Erythroblast (primary cell): ENCODE data around the gene WNT3.

Source experiments
- GATA1 ChIP-seq: IDR thresholded peaks from 2 replicates; pipeline ENCODE4 v1.6.1; 2011; ENCODE audit warnings: low read depth, mild to moderate bottlenecking, control low read depth, low read length, moderate library complexity
- POLR2A ChIP-seq: IDR thresholded peaks from 2 replicates; pipeline ENCODE4 v1.6.1; 2011; ENCODE audit warnings: mild to moderate bottlenecking, low read length

GRCh38 chr17:46837521-46837920, 19.0 kb upstream of the WNT3 start:
- TF ChIP-seq POLR2A = no peak
- no peak for TF ChIP-seq GATA1
